Measurements from ENCODE around the gene NDUFB11. TPM values are rescaled to one million over a fixed set of nuclear protein-coding genes. Genes with fewer than 3 reads are reported as not detected.

The NDUFB11 gene
- total RNA-seq, 1 experiment from 2014 or later = 120 TPM

GRCh38 chrX:47174846-47175587 is 30.5 kb upstream of the NDUFB11 start:
- DNase-seq (ENCODE audit: low read depth) = no peak

DNA sequence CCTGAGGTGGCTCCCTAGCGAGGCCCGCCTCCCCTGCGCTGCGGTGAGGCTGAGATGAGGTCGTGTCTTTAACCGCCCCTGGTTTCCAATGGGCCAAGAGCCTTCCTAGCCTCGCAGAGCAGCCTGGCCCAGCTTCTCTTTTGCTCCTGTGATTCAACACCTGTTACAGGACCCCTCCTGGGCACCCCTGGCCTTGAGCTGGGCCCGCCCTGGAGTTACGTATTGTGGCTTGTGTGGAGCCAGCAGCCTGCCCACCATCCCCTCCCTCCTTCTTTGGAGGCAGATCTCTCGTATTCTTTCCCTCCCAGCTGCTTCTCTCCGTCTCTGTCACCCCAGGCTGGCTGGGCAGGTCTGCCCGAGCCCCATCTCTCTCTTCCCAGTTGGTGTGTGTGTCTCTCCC is 29.9 kb upstream of the NDUFB11 start:
- no peak for DNase-seq (ENCODE audit: low read depth)

- no peak for DNase-seq (ENCODE audit: low read depth)
Observed at GRCh38 chrX:47172971-47173792, 28.7 kb upstream of the NDUFB11 start.

GRCh38 chrX:47172549-47172948 is 28.0 kb upstream of the NDUFB11 start:
- no peak for DNase-seq (ENCODE audit: low read depth)

GRCh38 chrX:47171996-47172395 is 27.5 kb upstream of the NDUFB11 start:
- DNase-seq (ENCODE audit: low read depth) = no peak

GRCh38 chrX:47170861-47171692 is 26.6 kb upstream of the NDUFB11 start:
- DNase-seq (ENCODE audit: low read depth) = no peak

- DNase-seq (ENCODE audit: low read depth) = no peak
Observed at GRCh38 chrX:47169726-47170515, 25.4 kb upstream of the NDUFB11 start.

- no peak for DNase-seq (ENCODE audit: low read depth)
Observed at GRCh38 chrX:47169273-47169672, 24.8 kb upstream of the NDUFB11 start.

GRCh38 chrX:47168495-47169073 is 24.1 kb upstream of the NDUFB11 start:
- no peak for DNase-seq (ENCODE audit: low read depth)

DNA sequence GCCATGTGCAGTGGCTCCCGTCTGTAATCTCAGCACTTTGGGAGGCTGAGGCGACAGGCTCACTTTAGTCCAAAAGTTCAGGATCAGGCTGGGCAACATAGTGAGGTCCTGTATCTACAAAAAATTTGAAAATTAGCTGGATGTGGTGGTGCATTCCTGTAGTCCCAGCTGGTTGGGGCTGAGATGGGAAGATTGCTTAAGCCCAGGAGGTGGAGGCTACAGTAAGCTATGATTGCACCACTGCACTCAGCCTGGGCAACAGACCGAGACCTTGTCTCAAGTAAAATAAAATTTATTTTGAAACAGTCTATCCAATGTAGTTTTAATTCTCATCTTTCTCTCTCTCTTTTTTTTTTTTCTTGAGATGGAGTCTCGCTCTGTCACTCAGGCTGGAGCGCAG is 21.6 kb upstream of the NDUFB11 start:
- no peak for DNase-seq (ENCODE audit: low read depth)

DNA sequence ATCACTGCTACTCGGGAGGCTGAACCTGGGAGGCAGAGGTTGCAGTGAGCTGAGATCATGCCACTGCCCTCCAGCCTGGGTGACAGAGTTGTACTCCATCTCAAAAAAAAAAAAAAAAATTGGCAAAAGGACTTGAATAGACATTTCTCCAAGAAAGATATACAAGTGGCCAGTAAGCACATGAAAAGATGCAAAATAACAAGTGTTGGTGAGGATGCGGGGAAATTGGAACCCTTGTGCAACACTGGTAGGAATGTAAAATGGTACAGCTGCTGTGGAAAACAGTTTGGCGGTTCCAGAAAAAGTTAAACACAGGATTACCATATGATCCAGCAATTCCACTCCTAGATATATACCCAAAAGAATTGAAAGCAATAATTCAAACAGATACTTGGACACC is 19.9 kb upstream of the NDUFB11 start:
- no peak for DNase-seq (ENCODE audit: low read depth)

DNA sequence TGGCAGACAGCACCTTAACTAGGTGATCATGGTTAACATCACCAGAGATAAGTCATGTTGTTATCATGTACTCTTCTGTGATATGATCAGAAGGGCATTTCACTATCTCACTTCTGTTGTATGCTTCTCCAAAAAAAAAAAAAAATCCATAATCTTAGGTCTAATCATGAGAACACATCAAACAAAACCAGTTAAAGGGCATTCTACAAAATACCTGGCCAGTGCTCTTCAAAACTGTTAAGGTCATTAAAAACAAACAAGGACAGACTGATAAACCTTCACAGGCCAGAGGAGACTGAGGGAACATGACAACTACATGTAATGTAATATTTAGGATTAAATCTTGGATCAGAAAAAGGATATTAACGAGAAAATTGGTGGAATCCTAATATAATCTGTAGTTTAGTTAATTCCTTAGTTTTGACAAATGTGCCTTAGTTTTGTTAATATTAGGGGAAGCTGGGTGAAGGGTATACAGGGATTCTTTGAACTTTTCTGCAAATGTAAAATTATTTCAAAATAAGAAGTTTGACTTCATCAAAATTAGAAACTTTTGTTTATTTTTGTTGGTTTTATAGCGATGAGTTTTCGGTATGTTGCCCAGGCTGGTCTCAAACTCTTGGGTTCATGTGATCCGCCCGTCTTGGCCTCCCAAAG is 18.6 kb upstream of the NDUFB11 start:
- DNase-seq (ENCODE audit: low read depth) = no peak

GRCh38 chrX:47160781-47161180 is 16.3 kb upstream of the NDUFB11 start:
- no peak for DNase-seq (ENCODE audit: low read depth)

DNA sequence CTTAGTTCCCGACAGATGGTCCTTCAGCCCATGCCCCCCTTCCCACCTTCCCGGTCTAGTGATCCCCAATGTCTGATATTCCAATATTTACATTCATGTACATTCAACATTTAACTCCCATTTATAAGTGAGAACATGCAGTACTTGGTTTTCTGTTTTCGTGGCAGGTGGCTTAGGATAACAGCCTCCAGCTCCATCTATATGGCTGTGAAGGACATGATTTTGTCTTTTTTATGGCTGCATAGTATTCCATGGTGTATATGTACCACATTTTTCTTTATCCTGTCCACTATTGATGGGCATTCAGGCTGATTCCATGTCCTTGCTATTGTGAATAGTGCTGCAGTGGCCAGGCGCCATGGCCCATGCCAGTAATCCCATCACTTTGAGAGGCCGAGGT is 14.3 kb upstream of the NDUFB11 start:
- no peak for DNase-seq (ENCODE audit: low read depth)

DNA sequence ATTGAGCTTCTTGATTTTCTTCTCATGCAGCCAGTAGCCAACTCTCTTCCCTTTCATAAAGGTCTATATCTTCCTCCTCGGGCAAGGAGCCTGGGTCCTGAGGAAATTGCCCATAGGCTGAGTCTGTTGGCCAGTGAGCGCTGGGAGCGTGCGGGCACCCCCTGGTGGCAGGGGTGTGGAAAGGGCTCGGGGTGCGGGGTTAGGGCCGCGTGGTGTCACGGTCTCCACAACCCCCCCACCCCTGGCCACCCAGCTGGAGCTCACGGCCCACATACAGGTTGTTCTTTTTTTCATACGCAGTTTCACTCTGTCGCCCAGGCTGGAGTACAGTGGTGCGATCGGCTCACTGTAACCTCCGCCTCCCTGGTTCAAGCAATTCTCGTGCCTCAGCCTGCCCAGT is 13.6 kb upstream of the NDUFB11 start:
- DNase-seq (ENCODE audit: low read depth) = no peak

GRCh38 chrX:47156611-47157520 is 12.4 kb upstream of the NDUFB11 start:
- no peak for DNase-seq (ENCODE audit: low read depth)

- DNase-seq (ENCODE audit: low read depth) = no peak
Observed at GRCh38 chrX:47151435-47151834, 6.9 kb upstream of the NDUFB11 start.

- no peak for DNase-seq (ENCODE audit: low read depth)
Observed at GRCh38 chrX:47148946-47149345, 4.4 kb upstream of the NDUFB11 start.

Data from HT1080 (cell line).